ENCODE data around the gene BRCA1.
"Not testable (repeated sequence)": the region's sequence is repeated elsewhere in the genome, so short reads cannot be mapped to it uniquely, and the experiment has no call there.

Gene BRCA1

GRCh38 chr17:43135454-43135819 is 10.3 kb upstream of the BRCA1 start:
- H3K9ac ChIP-seq (ENCODE audit: insufficient read length): no peak overlapping the region
- no peaks in the 10 kb centered on the region for H3K9me3 ChIP-seq (ENCODE audit: low read depth, low read length)
- TF ChIP-seq FOXP2 (optimal IDR thresholded peaks at IDR 0.05; ENCODE audit: control extremely low read depth, extremely low read length, insufficient read depth) (no peak), POLR2AphosphoS5 (IDR thresholded peaks at IDR 0.05; ENCODE audit: borderline replicate concordance, low read depth, low read length) (no peak), EZH2 (IDR thresholded peaks at IDR 0.05) (no peak)
- no peak overlapping the region for H3K4me3 ChIP-seq
- peaks cover 11% of the 10 kb centered on the region; the same call in 1 of the 2 replicates for H3K36me3 ChIP-seq (ENCODE audit: insufficient read depth, low read length)
- H3K27ac ChIP-seq: no peak overlapping the region
- no peak for DNase-seq (ENCODE audit: low read depth, low spot score)

DNA sequence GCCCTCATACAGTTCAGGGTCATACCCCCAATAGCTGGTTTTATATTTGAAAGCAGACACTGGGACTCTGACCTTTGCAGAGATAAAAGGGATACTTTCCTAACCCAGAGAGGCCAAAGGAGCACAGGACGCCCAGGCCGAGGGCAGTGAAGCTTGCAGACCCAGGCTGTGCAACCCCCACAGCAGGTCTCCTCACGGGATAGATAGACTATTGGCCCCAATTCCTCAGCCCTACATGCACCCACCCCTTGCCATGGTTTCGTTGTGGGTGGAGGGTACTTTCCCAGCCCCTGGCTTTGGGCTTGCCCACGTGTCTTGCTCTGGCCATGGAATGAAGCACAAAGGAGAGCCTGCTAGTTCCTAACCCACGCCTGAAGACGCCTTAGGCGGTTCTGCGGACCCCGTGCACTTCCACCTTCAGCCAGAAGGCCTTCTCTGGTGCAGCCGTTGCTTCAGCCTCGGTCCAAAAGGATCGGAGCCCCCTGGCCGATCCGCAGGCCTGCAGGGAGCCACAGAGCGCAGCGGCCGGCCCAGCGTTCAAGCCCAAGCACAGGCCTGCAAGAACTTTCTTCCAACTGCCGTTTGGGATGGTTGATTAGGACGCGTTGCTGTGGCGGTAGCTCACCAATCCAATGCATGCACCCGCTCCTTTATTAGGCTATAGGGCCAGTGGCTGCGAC is 9.8 kb upstream of the BRCA1 start:
- DNase-seq (ENCODE audit: low read depth, low spot score): no peak
- Histone ChIP-seq H3K9me3 (ENCODE audit: low read depth, low read length) (no peaks in the 10 kb centered on the region), H3K4me3 (no peak overlapping the region), H3K9ac (ENCODE audit: insufficient read length) (no peak overlapping the region), H3K27ac (no peak overlapping the region), H3K36me3 (ENCODE audit: insufficient read depth, low read length) (peaks cover 11% of the 10 kb centered on the region; the same call in 1 of the 2 replicates)
- TF ChIP-seq EZH2 (IDR thresholded peaks at IDR 0.05) (no peak), FOXP2 (optimal IDR thresholded peaks at IDR 0.05; ENCODE audit: control extremely low read depth, extremely low read length, insufficient read depth) (no peak), POLR2AphosphoS5 (IDR thresholded peaks at IDR 0.05; ENCODE audit: borderline replicate concordance, low read depth, low read length) (no peak)

DNA sequence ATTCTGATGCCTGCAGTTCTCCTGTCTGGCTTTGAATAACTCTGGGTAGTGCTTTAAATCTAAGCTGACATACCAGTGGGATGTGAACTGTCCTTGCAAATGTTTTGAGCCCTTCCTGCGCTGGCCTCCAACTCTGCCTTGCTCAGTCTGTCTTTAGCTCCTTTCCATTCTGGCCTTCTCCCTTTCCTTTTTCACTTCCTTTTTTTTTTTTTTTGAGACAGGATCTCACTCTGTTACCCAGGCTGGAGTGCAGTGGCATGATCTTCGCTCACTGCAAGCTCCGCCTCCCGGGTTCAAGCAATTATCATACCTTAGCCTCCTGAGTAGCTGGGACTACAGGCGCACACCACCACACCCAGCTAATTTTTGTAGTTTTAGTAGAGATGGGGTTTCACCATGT is 8.3 kb upstream of the BRCA1 start:
- H3K4me3 ChIP-seq; H3K27ac ChIP-seq; DNase-seq (ENCODE audit: low read depth, low spot score); H3K9ac ChIP-seq (ENCODE audit: insufficient read length); H3K9me3 ChIP-seq (ENCODE audit: low read depth, low read length): not testable (repeated sequence)
- H3K36me3 ChIP-seq (ENCODE audit: insufficient read depth, low read length): peaks cover 11% of the 10 kb centered on the region; the same call in 1 of the 2 replicates

GRCh38 chr17:43132117-43132516 is 7.0 kb upstream of the BRCA1 start:
- no peak for TF ChIP-seq POLR2AphosphoS5 (IDR thresholded peaks at IDR 0.05; ENCODE audit: borderline replicate concordance, low read depth, low read length)
- TF ChIP-seq FOXP2 (optimal IDR thresholded peaks at IDR 0.05; ENCODE audit: control extremely low read depth, extremely low read length, insufficient read depth): no peak
- Histone ChIP-seq H3K36me3 (ENCODE audit: insufficient read depth, low read length) (peaks cover 15% of the 10 kb centered on the region; the same call in 1 of the 2 replicates), H3K27ac (no peak overlapping the region), H3K9me3 (ENCODE audit: low read depth, low read length) (no peaks in the 10 kb centered on the region), H3K4me3 (no peak overlapping the region), H3K9ac (ENCODE audit: insufficient read length) (no peak overlapping the region)
- DNase-seq (ENCODE audit: low read depth, low spot score): no peak

- no peak for TF ChIP-seq FOXP2 (optimal IDR thresholded peaks at IDR 0.05; ENCODE audit: control extremely low read depth, extremely low read length, insufficient read depth)
- TF ChIP-seq EZH2 (IDR thresholded peaks at IDR 0.05): no peak
- no peak for TF ChIP-seq POLR2AphosphoS5 (IDR thresholded peaks at IDR 0.05; ENCODE audit: borderline replicate concordance, low read depth, low read length)
- DNase-seq (ENCODE audit: low read depth, low spot score): no peak
- H3K4me3 ChIP-seq: no peak overlapping the region
- peak overlapping the region; percentile 71 for H3K27ac ChIP-seq
- H3K36me3 ChIP-seq (ENCODE audit: insufficient read depth, low read length): peaks cover 9% of the 10 kb centered on the region; the same call in 1 of the 2 replicates
- H3K9me3 ChIP-seq (ENCODE audit: low read depth, low read length): no peaks in the 10 kb centered on the region
- no peak overlapping the region for H3K9ac ChIP-seq (ENCODE audit: insufficient read length)
Observed at GRCh38 chr17:43129671-43130010, 4.5 kb upstream of the BRCA1 start.

DNA sequence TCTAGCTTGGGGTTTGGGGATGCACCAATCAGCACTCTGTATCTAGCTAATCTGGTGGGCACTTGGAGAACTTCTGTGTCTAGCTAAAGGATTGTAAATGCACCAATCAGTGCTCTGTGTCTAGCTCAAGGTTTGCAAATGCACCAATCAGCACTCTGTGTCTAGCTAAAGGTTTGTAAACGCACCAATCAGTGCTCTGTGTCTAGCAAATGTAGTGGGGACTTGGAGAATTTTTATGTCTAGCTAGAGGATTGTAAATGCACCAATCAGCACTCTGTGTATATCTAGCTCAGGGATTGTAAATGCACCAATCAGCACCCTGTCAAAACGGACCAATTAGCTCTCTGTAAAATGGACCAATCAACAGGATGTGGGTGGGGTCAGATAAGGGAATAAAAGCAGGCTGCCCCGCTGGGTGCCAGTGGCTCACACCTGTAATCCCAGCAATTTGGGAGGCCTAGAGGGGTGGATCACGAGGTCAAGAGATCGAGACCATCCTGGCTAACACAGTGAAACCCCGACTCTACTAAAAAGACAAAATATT is 2.2 kb upstream of the BRCA1 start:
- not testable (repeated sequence) for H3K4me3 ChIP-seq; H3K9me3 ChIP-seq (ENCODE audit: low read depth, low read length); H3K27ac ChIP-seq; DNase-seq (ENCODE audit: low read depth, low spot score); H3K36me3 ChIP-seq (ENCODE audit: insufficient read depth, low read length); H3K9ac ChIP-seq (ENCODE audit: insufficient read length)

DNA sequence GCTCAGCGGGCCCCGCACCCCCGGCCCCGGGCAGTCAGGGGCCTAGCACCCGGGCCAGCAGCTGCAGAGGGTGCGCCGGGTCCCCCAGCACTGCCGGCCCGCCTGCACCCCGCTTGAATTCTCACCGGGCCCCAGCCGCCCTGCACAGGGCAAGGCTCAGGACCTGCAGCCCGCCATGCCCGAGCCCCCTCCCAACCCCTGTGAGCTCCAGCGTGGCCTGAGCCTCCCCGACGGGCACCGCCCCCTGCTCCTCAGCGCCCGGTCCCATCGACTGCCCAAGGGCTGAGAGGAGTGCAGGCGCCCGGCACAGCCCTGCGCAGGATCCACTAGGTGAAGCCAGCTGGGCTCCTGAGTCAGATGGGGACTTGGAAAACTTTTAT is 1.7 kb upstream of the BRCA1 start:
- DNase-seq (ENCODE audit: low read depth, low spot score): no peak
- H3K9me3 ChIP-seq (ENCODE audit: low read depth, low read length): no peaks in the 10 kb centered on the region
- no peak overlapping the region for H3K27ac ChIP-seq
- H3K4me3 ChIP-seq: no peak overlapping the region
- TF ChIP-seq EZH2 (IDR thresholded peaks at IDR 0.05) (no peak), POLR2AphosphoS5 (IDR thresholded peaks at IDR 0.05; ENCODE audit: borderline replicate concordance, low read depth, low read length) (no peak), FOXP2 (optimal IDR thresholded peaks at IDR 0.05; ENCODE audit: control extremely low read depth, extremely low read length, insufficient read depth) (no peak)
- peaks cover 10% of the 10 kb centered on the region for H3K36me3 ChIP-seq (ENCODE audit: insufficient read depth, low read length)
- no peak overlapping the region for H3K9ac ChIP-seq (ENCODE audit: insufficient read length)

- DNase-seq (ENCODE audit: low read depth, low spot score): no peak
- Histone ChIP-seq H3K36me3 (ENCODE audit: insufficient read depth, low read length) (peaks cover 10% of the 10 kb centered on the region), H3K27ac (peak overlapping the region; percentile 94), H3K9me3 (ENCODE audit: low read depth, low read length) (no peaks in the 10 kb centered on the region), H3K9ac (ENCODE audit: insufficient read length) (peak overlapping the region; percentile 95), H3K4me3 (peak overlapping the region; percentile 98)
- no peak for TF ChIP-seq FOXP2 (optimal IDR thresholded peaks at IDR 0.05; ENCODE audit: control extremely low read depth, extremely low read length, insufficient read depth)
- no peak for TF ChIP-seq EZH2 (IDR thresholded peaks at IDR 0.05)
- TF ChIP-seq POLR2AphosphoS5 (IDR thresholded peaks at IDR 0.05; ENCODE audit: borderline replicate concordance, low read depth, low read length): no peak
Observed at GRCh38 chr17:43125967-43126910, 1.1 kb upstream of the BRCA1 start.
